ENCODE results near the gene TSPAN32.
A peak's percentile ranks its signal among the peaks of the same experiment; 100 is the strongest.
"Not testable (repeated sequence)": the region's sequence is repeated elsewhere in the genome, so short reads cannot be mapped to it uniquely, and the experiment has no call there.

TSPAN32 gene

DNA sequence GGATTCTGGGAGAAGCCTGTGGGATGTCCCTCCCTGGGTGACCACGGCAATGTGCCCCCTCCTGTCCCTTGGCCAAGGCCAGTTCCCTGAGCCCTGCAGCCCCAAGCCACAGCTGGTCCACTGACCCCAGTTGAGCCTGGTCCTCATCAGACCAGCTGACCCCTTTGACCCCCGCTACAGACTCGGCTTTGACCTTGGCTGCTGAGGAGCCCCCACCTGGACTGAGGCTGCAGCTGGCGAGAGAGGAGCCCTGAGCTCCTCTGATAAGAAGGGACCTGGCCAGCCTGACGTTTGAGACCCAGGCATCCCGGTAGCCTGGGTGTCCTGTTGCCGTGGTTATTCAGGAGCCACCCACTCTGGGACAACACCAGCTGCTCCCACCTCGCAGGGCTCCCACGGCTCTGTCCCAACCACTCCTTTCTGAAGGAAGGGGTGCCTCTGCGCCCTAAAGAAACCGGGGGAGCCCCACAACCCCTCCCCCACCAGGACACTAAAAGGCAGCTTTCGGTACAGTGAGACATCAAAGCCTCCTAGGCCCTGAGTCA is 34.4 kb upstream of the TSPAN32 start:
- no peak for DNase-seq

DNA sequence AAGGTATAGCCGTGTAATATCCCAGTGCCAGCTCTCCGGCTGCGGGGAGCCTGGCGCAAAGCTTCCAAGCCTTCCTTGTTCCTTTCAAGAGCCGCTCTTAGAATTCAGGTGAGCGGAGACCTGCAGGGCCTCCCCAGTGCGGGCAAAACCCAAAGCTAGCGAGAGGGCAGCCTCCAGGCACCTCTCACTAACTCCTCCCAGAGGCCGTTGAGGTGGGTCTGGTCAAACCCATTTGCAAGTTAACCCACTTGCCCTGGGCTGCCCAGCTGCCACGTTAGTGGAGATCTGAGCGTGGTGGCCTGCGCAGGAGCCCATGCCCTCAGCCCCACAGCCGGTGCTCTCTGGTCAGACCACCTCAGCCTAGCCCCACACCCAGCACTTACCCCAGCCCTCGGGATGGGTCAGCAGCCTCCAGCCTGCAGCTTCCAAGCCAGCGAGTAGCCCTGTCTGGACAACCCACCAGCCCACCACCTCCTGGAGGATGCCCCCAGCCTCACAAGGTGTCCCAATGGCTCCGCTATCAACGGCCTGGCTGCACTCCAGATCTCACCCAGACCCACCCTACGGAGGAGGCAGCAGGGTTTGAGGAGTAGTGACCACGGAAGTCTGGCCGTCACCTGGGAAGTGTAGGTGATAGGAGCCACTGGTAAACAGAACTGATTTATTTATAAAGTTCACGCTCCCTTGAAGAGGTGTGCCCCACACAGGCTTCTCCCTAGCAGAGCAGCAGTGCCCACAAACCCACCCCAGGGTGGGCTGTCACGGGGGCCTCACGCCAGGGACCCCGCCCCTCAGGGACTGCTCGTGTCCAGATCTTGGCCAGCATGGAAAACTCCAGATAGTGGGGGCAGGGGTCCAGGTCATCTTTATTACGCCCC is 33.7 kb upstream of the TSPAN32 start:
- no peak for DNase-seq

DNA sequence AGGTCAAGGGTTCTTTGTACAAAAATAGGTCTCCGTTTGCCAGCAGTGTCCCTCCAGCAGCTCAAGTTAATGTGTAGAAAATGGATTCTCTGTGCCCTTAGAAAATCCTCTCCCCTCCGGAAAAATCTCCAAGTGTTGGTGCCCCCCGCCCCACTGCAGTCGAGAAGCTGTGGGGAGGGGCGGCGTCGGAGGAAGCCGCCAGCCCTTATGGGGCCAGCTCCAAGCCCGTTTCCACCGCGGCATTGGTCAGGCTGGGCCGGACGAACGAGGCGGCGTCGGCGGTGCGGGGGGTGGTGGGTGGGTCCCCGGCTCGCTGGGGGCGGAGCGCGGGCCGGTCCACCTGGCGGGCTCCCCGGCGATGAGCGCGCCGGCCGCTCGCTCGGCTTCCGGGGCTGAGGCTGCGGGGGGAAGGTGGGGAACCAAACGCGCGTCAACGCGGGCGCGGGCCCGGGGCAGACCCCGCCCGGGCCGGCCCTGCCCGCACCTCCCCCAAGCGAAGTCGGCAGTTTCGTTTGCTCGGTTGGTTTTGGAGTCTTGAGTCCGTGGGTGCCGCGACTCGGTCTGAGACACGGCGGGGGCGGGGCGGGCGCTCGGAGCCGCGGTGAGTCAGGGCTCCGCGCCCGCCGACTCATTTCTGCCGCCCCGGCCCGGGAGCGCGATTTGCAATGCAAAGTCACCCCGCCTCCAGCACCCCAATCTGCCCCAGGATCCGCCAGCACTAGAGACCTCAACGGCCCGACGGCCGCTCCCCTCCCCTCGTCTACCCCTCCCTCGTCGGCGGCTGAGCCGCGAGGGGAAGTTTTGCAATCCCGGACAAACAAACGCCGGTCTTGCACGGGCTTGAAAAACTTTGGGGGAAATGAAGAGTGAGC is 32.8 kb upstream of the TSPAN32 start:
- DNase-seq: no peak

- peak; percentile 35 for DNase-seq
Observed at GRCh38 chr11:2269601-2270321, 32.1 kb upstream of the TSPAN32 start.

- no peak for DNase-seq
Observed at GRCh38 chr11:2270322-2271076, 31.3 kb upstream of the TSPAN32 start, which contains the start of gene ASCL2. TSS of gene ASCL2 (minus strand) at chr11:2270588. CDS start at chr11:2270332, 256 bp downstream.

GRCh38 chr11:2271077-2271326 is 30.8 kb upstream of the TSPAN32 start:
- no peak for DNase-seq

DNA sequence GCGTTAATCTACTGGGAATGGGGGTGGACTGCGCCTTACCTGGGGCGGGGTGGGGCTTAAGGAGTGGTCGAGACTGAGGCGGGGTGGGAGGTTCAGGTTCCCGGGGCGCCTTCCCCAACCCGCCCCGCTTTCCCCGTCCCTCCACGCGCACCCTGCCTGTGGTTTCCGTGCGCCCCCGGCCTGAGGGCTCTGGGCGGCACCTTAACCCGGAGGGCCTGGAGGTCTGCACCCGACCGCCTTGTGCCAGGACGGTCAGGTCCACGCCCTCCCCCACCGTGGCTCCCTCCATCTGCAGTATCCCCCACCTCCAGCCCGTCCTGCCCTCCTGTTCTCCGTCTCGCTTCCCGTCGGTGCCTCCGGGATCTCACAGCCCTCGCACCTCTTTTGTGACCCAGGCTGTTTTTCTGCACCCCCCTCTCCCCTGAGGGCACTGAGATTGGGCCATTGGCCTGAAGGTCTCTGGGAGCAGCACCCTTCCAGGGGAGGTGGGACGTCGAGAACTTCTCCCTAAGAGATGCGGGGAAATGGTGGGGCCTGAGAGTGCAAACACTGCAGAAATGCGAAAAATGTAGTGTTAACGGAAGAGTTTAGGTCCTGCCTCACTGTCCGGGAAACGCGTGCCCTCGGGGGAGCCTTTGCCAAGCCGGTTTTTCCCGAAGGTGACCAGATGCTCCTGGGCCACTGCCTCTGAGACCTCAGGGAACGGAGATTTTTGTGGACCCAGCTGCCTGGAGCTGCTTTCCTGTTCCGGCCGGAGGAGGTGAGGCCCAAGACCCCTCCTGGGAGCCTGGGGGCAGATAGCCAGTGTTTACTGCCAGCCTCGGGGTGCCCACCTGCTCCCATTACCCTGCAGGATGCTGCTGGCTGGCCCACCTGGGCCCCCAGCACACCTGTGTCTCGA is 30.2 kb upstream of the TSPAN32 start:
- DNase-seq: no peak

- DNase-seq: no peak
Observed at GRCh38 chr11:2272228-2272945, 29.4 kb upstream of the TSPAN32 start.

- no peak for DNase-seq
Observed at GRCh38 chr11:2272946-2273280, 28.9 kb upstream of the TSPAN32 start.

- no peak for DNase-seq
Observed at GRCh38 chr11:2273311-2273710, 28.5 kb upstream of the TSPAN32 start.

DNA sequence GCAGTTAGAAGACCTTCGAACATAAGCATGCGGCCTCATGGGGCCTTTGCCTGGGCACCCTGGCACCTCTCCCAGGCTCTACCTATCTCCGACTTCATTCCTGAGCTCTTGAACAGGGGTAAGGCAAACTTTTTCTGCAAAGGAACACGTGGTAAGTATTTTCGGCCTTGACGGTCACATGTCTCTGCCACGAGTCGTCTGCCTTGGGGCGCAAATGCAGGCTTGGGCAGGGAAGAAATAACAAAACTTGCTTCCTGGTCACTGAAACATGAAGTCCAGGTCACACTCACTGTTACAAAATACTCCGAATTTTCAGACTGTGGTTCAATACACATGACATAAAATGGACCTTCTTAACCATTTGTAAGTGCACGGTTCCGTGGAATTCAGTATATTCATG is 28.0 kb upstream of the TSPAN32 start:
- no peak for DNase-seq

DNA sequence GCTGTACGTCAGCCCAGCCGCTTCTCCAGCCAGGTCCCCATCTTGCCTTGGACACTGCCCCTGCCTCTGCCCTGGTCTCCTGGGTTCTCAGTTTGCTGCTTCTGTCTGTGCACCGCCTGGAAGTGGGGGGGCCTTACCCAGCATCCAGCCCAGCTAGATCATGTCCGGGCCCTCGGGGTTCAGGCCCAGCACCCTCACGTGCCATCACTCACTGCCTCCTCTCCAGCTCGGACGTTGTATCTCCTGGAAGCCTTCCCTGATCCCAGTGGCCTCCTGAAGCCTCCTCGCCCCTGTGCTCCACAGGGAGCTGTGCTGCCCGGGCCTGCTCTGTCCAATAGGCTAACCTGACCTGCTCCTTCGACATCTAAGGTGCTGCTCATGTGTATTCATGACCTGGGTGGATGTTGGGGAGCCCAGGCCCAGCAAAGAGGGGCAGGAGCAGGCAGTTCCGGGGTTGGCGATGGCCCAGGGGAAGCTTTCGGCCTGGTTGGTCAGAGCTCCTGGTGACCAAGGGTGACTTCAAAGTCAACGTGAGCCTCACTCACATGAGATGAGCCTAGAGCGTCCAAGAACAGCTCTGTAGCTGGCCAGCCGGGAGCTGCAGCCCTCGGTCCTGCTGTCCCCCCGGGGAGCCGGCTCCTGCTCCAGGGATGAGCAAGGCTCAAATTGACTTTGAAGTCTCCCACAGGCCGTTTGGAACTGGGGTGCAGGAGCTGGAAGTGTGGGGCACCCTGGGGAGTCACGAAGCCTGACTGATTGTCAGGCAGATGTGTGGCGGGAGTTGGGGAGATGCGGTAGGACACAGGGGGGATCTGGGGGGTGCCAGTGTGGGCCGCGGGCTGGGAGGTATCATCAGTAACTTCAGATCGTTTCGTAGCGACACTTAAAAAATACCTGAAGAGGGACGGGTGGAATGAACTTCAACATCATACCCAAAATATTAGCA is 26.2 kb upstream of the TSPAN32 start:
- no peak for DNase-seq

DNA sequence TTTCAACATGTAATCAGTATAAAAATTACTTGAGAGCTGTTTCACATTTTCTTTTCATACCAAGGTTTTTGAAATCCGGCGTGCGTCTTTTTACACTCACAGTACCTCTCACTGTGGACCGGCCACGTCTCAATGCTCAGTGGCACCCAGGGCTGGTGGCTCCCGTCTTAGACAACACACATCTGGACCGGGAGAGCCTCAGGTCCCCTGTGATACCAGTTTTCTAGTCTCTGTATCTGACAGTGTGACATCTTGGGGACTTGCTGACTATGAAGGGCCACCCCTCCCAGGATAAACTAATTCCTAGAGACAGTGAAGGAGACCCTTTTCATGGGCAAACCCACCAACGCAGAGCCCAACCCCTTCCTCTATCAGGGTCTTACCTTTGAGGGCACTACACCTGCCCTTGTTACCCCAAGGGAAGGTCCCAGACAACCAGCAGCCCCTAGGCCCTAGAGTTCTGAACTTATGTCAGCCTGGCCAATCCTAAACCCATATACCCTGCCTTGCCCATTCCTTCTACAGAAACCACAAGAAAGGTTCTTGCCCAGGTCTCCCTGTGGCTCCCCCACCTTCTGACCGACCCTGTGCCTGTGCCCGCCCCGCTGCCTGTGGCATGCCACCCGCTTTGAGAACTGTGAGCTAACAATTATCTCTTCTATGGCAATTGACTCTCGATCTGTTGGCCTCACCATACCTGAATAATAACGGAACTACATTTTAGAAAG is 25.4 kb upstream of the TSPAN32 start:
- no peak for DNase-seq

DNA sequence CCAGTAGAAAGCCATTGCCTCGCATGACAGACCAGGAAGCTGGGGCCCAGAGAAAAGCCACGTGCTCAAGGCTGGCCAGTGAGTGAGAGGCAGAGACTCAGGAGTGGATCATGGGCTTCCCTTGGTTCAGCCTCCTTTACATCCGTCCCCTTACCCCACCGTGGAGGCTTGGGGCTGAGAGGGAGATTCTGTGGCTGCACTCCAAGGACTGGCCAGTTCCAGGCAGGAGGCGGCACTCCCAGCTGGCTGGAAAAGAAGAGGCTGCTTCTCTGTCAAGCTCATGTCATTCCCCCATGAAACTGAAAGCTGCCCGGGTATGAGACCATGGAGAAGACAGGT is 24.8 kb upstream of the TSPAN32 start:
- no peak for DNase-seq

- DNase-seq: no peak
Observed at GRCh38 chr11:2277933-2278523, 23.8 kb upstream of the TSPAN32 start.

DNA sequence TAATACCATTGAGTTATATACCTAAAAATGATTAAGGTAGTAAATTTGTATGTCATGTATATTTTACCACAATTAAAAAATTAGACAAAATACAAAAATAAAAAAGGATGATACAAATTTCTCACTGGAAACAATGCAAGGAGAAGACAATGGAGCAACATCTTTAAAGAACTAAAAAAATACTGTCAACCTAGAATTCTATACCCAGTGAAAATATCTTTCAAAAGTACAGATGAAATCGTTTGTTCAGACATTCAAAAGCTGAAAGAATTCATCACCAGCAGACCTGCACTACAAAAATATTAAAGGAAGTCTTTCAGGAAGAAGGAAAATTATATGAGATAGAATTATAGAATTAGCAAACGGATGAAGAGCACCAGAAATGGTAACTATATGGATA is 21.6 kb upstream of the TSPAN32 start:
- no peak for DNase-seq

DNA sequence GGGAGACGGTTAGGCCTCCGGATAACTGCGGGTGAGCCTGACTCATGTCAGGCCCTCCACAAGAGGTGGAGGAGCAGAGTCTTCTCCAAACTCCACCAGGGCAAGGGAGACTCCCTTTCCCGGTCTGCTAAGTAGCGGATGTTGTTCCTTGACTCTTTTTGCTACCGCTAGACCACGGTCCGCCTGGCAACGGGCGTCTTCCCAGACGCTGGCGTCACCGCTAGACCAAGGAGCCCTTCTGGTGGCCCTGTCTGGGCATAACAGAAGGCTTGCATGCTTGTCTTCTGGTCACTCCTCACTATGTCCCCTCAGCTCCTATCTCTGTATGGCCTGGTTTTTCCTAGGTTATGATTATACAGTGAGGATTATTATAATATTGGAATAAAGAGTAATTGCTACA is 15.5 kb upstream of the TSPAN32 start:
- DNase-seq: not testable (repeated sequence)

DNA sequence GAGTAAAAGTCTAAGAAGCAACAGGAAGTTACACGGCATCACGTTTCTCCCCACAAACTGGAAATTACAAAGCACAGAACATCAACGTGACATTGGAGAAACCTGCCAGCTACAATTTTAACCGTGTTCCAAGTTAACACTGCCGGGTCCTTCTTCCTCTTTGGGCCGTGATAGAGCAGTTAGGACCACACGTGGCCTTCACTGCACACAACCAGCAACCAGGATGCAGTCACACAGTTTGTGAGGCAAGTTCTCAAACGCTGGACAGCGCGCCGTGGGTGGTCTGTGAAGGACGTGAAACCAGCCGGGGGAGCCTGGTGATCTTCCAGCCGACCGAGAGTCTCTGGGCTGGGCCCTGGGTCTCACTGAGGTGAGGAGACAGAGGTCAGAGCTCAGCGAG is 14.7 kb upstream of the TSPAN32 start:
- no peak for DNase-seq
